SJCRH30 (cell line): Measurements from ENCODE around the gene LMX1B. TPM values are rescaled to one million over a fixed set of nuclear protein-coding genes. Genes with fewer than 3 reads are reported as not detected.
A peak's percentile ranks its signal among the peaks of the same experiment; 100 is the strongest.

Experiments used
- DNase-seq, 2 experiments: peaks; one replicate each; pipeline ENCODE4 v3.0.0-alpha.2; 2015 to 2020
- H3K27ac ChIP-seq: fragments of 250-450 bp; sonication (Bioruptor Pico); 2 replicates; pipeline ENCODE4 v1.5.1; 2020; ENCODE audit warnings: mild to moderate bottlenecking, moderate library complexity
- H3K27me3 ChIP-seq: fragments of 250-450 bp; sonication (Bioruptor Pico); 2 replicates; pipeline ENCODE4 v1.5.1; 2020; ENCODE audit warnings: mild to moderate bottlenecking, moderate library complexity
- H3K36me3 ChIP-seq: fragments of 250-450 bp; sonication (Bioruptor Pico); 2 replicates; pipeline ENCODE4 v1.5.1; 2020; ENCODE audit warnings: mild to moderate bottlenecking, moderate library complexity
- H3K4me1 ChIP-seq: fragments of 250-450 bp; sonication (Bioruptor Pico); 2 replicates; pipeline ENCODE4 v1.5.1; 2020; ENCODE audit warnings: mild to moderate bottlenecking, moderate library complexity
- H3K4me3 ChIP-seq: fragments of 250-450 bp; sonication (Bioruptor Pico); 2 replicates; pipeline ENCODE4 v1.5.1; 2020; ENCODE audit warnings: mild to moderate bottlenecking, moderate library complexity
- H3K9me3 ChIP-seq: fragments of 250-450 bp; sonication (Bioruptor Pico); replicated peaks from 2 replicates; pipeline ENCODE4 v1.5.1; 2020; ENCODE audit warnings: mild to moderate bottlenecking, moderate library complexity
- total RNA-seq: library from RNA; depleted of rRNA; stranded (reverse); fragments of >200 nt; shearing (Covaris generic); gene quantifications from 2 replicates; pipeline ENCODE4 v1.2.3, GENCODE V29; 2014

Gene LMX1B
- total RNA-seq, 1 experiment from 2014 or later: 10.3 TPM

DNA sequence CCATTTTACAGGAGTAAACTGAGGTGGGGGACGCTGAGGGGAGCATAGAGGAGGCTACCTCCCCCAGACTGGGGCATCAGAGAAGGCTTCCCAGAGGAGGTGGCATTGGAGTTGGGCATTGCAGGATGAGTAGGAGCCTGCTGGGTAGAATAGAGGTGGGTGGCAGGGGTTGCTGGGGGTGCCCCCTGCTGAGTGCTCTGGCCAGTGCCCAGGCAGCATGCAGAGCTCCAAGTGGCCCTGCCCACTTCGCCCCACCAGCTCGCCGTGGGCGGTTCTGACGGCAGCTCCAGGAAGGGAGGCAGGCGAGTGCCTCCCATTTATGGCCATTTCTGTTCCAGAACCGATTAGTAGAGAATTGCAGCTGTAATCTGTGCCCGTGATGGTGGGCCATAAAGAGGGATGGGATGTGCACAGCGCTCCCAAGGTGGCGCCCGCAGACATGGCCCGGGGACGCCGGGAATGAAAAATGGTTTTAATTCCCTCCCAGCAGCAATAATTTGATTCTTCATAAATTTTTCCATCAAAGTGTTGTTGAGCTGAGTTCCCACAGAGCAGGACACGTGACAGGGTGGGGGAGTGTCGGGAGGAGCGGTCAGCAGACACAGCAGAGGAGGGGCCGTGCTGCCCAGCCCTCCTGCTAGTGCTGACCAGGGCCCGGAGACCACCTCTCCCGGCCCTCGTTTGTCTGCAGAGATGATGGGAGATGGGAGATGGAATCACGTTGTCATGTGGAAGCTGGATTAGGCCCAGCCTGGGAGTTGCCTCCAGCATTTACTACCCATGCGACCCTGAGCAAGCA lies 75.5 kb downstream of the LMX1B start:
- no peaks in the 10 kb centered on the region for H3K27me3 ChIP-seq

DNA sequence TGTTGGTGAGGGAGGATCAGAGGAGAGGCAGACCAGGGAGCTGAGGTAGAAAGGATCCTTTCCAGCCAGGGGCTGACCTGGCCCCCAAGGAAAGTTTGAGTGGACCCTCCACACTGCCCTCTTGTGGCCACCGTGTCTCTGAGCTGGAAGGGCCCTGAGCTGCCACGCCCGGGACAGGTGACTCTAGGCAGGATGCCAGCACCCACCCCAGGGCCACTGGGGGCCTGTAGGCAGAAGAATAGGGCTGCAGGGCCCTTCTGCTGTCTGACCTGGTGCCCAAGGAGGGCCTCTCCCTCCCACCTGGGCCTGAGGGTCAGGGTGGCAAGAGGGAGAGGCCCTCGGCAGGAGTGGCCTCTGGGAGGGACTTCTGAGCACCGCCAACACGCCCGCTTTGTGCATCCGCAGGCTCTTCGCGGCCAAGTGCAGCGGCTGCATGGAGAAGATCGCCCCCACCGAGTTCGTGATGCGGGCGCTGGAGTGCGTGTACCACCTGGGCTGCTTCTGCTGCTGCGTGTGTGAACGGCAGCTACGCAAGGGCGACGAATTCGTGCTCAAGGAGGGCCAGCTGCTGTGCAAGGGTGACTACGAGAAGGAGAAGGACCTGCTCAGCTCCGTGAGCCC lies 76.8 kb downstream of the LMX1B start:
- Histone ChIP-seq H3K27me3 (no peaks in the 10 kb centered on the region), H3K9me3 (no peaks in the 10 kb centered on the region), H3K4me3 (no peak overlapping the region), H3K4me1 (no peaks in the 10 kb centered on the region), H3K27ac (no peak overlapping the region), H3K36me3 (0 out of 2 replicates have a peak, but pooled peaks cover 3% of the 10 kb centered on the region)
- DNase-seq: peak; percentile 80 to 88

More for the DNA sequence above, 75.5 kb downstream of the LMX1B start:
- Histone ChIP-seq H3K9me3 (no peaks in the 10 kb centered on the region), H3K36me3 (0 out of 2 replicates have a peak, but pooled peaks cover 3% of the 10 kb centered on the region), H3K4me3 (no peak overlapping the region), H3K4me1 (no peaks in the 10 kb centered on the region), H3K27ac (no peak overlapping the region)
- no peak for DNase-seq

DNA sequence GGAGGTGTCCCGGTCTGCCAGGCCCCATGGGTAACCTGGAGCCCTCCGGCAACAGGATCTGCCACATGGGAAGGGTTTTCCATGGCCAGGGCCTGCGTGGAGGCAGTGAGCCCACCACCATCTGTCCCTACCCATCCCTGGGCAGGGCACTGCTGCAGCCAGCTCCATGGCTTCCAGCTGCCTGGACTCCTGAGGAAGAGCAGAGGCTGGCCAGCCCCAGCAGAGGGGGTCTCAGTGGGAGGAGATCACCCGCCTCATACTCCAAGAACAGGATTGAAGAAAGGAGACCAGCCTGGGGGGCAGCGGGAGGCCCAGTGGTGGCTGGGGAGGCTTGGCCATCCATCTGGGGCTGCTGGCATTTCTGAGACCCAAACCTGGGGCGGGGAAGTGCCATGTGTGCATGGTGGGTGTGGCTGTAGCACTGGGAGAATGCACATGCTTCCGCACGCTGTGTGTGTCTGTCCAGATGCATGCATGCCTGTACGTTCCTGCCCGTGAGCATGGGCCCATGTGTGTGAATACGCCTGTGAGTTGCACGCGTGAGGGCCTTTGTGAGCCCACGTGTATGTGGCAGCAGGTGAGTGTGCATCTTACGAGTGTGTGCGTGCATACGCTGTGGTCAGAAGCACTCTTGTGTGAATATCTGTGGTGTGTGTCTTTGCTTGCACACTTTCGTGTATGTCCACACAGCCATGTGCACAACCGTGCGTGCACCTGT lies 78.5 kb downstream of the LMX1B start:
- DNase-seq: no peak
- no peak overlapping the region for H3K27ac ChIP-seq
- no peaks in the 10 kb centered on the region for H3K9me3 ChIP-seq
- H3K36me3 ChIP-seq: 0 out of 2 replicates have a peak, but pooled peaks cover 3% of the 10 kb centered on the region
- H3K4me3 ChIP-seq: no peak overlapping the region
- no peaks in the 10 kb centered on the region for H3K27me3 ChIP-seq
- no peaks in the 10 kb centered on the region for H3K4me1 ChIP-seq

GRCh38 chr9:126692759-126693427 lies 79.2 kb downstream of the LMX1B start:
- H3K9me3 ChIP-seq: no peaks in the 10 kb centered on the region
- DNase-seq: peak in 1 of 2 experiments; percentile 3
- no peak overlapping the region for H3K27ac ChIP-seq
- no peak overlapping the region for H3K4me3 ChIP-seq
- no peaks in the 10 kb centered on the region for H3K4me1 ChIP-seq
- 0 out of 2 replicates have a peak, but pooled peaks cover 3% of the 10 kb centered on the region for H3K36me3 ChIP-seq
- H3K27me3 ChIP-seq: no peaks in the 10 kb centered on the region

- Histone ChIP-seq H3K27ac (no peak overlapping the region), H3K36me3 (0 out of 2 replicates have a peak, but pooled peaks cover 3% of the 10 kb centered on the region), H3K4me1 (no peaks in the 10 kb centered on the region), H3K4me3 (no peak overlapping the region), H3K27me3 (no peaks in the 10 kb centered on the region), H3K9me3 (no peaks in the 10 kb centered on the region)
- no peak for DNase-seq
Measured at GRCh38 chr9:126693428-126693944, 79.8 kb downstream of the LMX1B start.

GRCh38 chr9:126694206-126695081 lies 80.7 kb downstream of the LMX1B start:
- H3K27me3 ChIP-seq: no peaks in the 10 kb centered on the region
- DNase-seq: peak in 1 of 2 experiments; percentile 3
- H3K27ac ChIP-seq: no peak overlapping the region
- H3K4me3 ChIP-seq: no peak overlapping the region
- H3K9me3 ChIP-seq: no peaks in the 10 kb centered on the region
- H3K36me3 ChIP-seq: 0 out of 2 replicates have a peak, but pooled peaks cover 3% of the 10 kb centered on the region
- H3K4me1 ChIP-seq: no peaks in the 10 kb centered on the region

- Histone ChIP-seq H3K36me3 (0 out of 2 replicates have a peak, but pooled peaks cover 3% of the 10 kb centered on the region), H3K4me3 (no peak overlapping the region), H3K9me3 (no peaks in the 10 kb centered on the region), H3K27ac (no peak overlapping the region), H3K4me1 (no peaks in the 10 kb centered on the region), H3K27me3 (no peaks in the 10 kb centered on the region)
- peak in 1 of 2 experiments; percentile 1 for DNase-seq
Measured at GRCh38 chr9:126695186-126695585, 81.5 kb downstream of the LMX1B start.

- Histone ChIP-seq H3K9me3 (no peaks in the 10 kb centered on the region), H3K27ac (no peak overlapping the region), H3K27me3 (no peaks in the 10 kb centered on the region), H3K4me3 (no peak overlapping the region), H3K4me1 (no peaks in the 10 kb centered on the region), H3K36me3 (0 out of 2 replicates have a peak, but pooled peaks cover 3% of the 10 kb centered on the region)
- DNase-seq: peak in 1 of 2 experiments; percentile 2
Measured at GRCh38 chr9:126695701-126696400, 82.1 kb downstream of the LMX1B start.

DNA sequence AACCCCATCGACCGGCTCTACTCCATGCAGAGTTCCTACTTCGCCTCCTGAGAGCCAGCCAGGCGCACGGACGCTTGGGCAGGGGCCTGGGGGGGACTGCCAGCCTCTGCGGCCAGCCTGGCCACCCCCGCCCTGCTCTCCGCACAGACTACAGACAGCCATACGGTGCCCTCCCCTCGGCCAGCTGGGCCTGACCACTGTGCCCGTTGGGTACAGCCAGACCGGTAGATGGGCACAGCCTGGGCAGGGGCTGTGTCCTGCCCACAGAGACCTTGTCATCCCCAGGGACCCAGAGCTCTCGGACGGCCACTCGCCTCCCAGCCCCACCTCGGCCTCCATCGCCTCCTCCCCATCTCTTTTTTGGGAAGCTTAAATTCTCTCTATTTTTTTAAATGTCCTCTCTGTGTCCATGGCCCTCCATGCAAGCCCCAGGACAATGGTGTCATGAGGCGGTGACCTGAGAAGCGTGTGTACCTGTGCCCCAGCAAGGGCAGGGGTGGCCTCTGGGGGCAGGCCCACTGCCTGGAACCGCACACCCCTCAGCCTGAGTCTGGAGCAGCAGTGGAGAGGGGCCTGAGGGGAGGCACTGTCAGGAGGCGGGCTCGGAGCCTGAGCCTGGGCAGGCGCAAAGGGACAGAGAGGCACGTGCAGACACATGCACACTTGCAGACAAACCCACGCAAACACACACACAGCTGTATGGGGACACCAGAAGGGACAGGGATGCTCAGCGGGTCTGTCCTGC lies 82.8 kb downstream of the LMX1B start:
- Histone ChIP-seq H3K27me3 (no peaks in the 10 kb centered on the region), H3K27ac (no peak overlapping the region), H3K4me3 (no peak overlapping the region), H3K9me3 (no peaks in the 10 kb centered on the region), H3K4me1 (no peaks in the 10 kb centered on the region), H3K36me3 (no peaks in the 10 kb centered on the region)
- DNase-seq: peak in 1 of 2 experiments; percentile 2

GRCh38 chr9:126697330-126697729 lies 83.6 kb downstream of the LMX1B start:
- Histone ChIP-seq H3K36me3 (no peaks in the 10 kb centered on the region), H3K9me3 (no peaks in the 10 kb centered on the region), H3K4me1 (no peaks in the 10 kb centered on the region), H3K27me3 (no peaks in the 10 kb centered on the region), H3K4me3 (no peak overlapping the region), H3K27ac (no peak overlapping the region)
- DNase-seq: peak in 1 of 2 experiments; percentile 2

DNA sequence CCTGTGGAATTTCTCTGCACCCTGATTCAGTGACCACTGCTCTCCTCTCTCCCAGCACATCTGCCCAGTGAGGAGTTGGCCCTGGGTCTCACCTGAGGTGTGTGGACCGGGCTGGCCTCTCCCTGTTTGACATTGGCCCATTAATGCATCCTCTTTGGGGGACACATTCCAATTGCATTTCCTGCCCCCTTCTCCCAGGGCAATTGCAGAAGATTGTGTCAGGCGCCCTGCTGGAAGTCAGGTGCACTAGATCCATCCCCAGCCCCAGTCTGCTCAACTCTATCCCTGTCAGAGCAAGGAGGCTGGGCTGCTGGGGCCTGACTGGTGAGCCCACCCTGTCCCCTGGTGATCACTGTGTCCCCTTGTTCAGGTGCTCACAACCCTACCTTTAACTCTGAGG lies 84.5 kb downstream of the LMX1B start:
- Histone ChIP-seq H3K27ac (no peak overlapping the region), H3K4me3 (no peak overlapping the region), H3K9me3 (no peaks in the 10 kb centered on the region), H3K36me3 (no peaks in the 10 kb centered on the region), H3K4me1 (0 out of 2 replicates have a peak, but pooled peaks cover 4% of the 10 kb centered on the region), H3K27me3 (0 out of 2 replicates have a peak, but pooled peaks cover 4% of the 10 kb centered on the region)
- DNase-seq: peak in 1 of 2 experiments; percentile 3

GRCh38 chr9:126698756-126699155 lies 85.0 kb downstream of the LMX1B start:
- Histone ChIP-seq H3K27me3 (0 out of 2 replicates have a peak, but pooled peaks cover 4% of the 10 kb centered on the region), H3K27ac (no peak overlapping the region), H3K9me3 (no peaks in the 10 kb centered on the region), H3K4me3 (no peak overlapping the region), H3K36me3 (no peaks in the 10 kb centered on the region), H3K4me1 (0 out of 2 replicates have a peak, but pooled peaks cover 4% of the 10 kb centered on the region)
- peak in 1 of 2 experiments; percentile 1 for DNase-seq
